ENCODE measurements around the gene KDM2A. TPM values are rescaled to one million over a fixed set of nuclear protein-coding genes. Genes with fewer than 3 reads are reported as not detected.

The KDM2A gene
- total RNA-seq, 2 experiments from 2014 or later = 90.3 to 93.1 TPM

DNA sequence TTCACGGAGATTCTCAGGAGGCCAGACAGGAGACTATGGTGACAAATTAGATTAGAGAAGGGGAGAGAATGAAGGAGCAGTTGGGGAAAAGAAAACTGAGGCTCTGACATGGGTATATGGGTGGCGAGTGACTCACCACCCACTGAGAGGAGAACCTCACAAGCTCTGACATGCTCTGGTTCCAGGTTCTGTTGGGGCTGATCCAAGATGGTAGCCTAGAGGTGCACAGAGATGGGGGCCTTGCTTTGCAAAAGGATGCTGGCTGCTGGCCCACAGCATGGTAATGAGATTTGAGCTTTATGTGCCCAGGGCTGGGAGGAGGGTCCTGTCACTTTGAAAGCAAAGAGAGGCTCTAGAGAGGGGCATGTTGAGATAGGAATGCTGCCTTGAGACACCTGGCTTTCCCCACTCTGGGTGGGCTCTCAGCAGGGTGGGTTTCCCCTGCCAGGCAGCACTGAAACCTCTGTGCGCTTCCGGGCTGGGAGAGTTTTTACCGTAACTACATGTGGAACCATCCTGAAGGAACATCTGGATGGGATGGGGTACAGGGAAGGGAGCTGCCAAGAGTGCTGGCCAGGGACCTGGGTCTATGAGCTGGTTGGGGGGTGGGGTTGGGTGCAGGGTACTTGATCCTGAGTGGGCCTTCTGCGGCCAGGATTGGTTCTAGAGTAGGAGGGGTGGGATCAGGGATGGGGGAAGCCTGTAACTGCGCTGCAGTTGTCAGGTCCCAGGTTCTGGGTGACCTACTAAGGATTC, 146.0 kb downstream of the KDM2A start:
- peak overlapping the region; percentile 52 for H3K4me3 Mint-ChIP-seq
- no peaks in the 10 kb centered on the region for H3K27me3 Mint-ChIP-seq (ENCODE audit: low read depth)
- peak overlapping the region; percentile 73 for H3K27ac Mint-ChIP-seq
- ChIA-PET POLR2A (interaction anchor here (0.7 to 1.7 kb wide), 6 partner anchors 10 to 174 kb away, joined by 3 to 8 read pairs (median 4); partner anchors contain the start of gene POLD4), CTCF (interaction anchor here (0.7 to 4.9 kb wide), 10 partner anchors 12 to 117 kb away, joined by 3 to 116 read pairs (median 22); partner anchors contain the start of genes ANKRD13D and POLD4)
- DNase-seq (no peak), ATAC-seq (no peak)
- no peaks in the 10 kb centered on the region for H3K9me3 Mint-ChIP-seq (ENCODE audit: insufficient read depth)
- peaks cover 66% of the 10 kb centered on the region for H3K4me1 Mint-ChIP-seq (ENCODE audit: low read depth)
- peaks cover 31% of the 10 kb centered on the region for H3K36me3 Mint-ChIP-seq (ENCODE audit: low read depth)

DNA sequence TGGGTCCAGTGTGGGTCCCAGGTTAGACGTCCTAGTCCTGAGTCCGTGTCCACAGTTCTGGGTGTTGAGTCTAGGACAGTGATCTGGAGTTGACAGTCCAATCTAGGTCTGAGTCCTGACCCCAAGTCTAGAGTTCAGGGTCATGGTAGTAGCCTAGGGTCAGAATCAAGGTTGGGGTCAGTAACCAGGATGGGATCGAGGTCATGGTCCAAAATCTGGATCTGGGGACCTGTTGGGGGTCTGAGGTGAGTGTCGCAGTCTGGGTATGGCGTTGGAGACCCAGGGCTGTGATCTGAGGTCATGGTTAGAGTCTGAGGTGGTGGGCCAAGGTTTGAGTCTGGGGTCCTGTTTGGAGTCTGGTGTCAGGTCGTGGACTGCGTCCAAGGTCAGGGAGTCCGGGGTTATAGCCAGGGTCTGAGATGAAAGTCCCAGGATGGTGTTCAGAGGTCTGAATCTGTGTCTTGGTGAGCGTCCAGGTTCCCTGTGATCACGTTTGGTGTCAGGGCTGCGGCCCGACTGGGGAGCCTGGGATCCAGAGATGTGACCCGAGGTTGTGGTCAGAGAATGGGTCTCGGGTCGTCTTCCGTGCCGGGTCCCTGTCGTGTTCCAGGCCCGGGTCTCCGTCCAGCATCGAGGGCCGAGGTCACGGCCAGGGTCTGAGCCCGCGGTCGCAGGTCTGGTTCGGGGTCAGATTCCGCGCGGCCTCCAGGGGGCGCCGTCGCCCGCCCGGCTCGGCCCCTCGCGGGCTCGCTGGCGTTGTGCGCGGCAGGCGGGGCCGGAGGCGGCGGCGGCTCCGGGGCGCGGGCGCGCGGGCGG, 146.8 kb downstream of the KDM2A start:
- peak overlapping the region; percentile 73 for H3K27ac Mint-ChIP-seq
- DNase-seq (peak; percentile 79), ATAC-seq (peak; percentile 46)
- H3K27me3 Mint-ChIP-seq (ENCODE audit: low read depth) = no peaks in the 10 kb centered on the region
- H3K36me3 Mint-ChIP-seq (ENCODE audit: low read depth) = peaks cover 39% of the 10 kb centered on the region
- CTCF ChIA-PET = interaction anchor here (1.0 to 7.4 kb wide), 9 partner anchors 13 to 116 kb away, joined by 3 to 116 read pairs (median 50); partner anchors contain the start of genes ANKRD13D and POLD4
- H3K4me3 Mint-ChIP-seq = peak overlapping the region; percentile 77
- H3K9me3 Mint-ChIP-seq (ENCODE audit: insufficient read depth) = no peaks in the 10 kb centered on the region
- H3K4me1 Mint-ChIP-seq (ENCODE audit: low read depth) = peaks cover 71% of the 10 kb centered on the region
- POLR2A ChIA-PET = interaction anchor here (0.7 to 8.1 kb wide), 5 partner anchors 11 to 173 kb away, joined by 3 to 201 read pairs (median 8); partner anchors contain the start of gene ANKRD13D

DNA sequence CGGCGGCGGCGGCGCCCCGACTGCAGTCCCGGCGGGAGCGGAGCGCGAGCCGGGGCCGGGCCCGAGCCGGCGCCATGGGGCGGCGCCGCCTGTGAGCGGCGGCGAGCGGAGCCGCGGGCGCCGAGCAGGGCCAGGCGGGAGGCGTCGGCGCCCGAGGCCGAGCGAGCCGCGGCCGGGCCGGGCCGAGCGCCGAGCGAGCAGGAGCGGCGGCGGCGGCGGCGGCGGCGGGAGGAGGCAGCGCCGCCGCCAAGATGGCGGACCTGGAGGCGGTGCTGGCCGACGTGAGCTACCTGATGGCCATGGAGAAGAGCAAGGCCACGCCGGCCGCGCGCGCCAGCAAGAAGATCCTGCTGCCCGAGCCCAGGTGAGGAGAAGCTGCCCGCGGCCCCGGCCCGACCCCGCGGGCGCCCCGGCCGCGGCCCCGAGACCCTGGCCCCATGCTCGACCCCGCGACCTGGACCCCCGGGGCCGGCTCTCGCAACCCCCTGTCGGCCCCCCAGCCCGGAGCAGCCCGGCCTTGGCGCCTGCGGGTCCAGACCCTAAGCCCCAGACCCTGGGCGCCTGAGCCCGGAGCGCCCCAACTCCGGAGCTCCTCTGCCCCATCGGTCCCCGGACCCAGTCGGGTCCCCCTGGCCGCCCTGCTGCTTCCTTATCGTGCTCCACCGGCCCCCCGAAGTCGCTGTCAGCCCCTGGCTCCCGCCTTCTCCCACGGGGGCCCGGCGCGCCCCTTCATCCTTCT, 147.6 kb downstream of the KDM2A start, which contains the start of gene GRK2:
GRK2 (plus strand) TSS at position 25 of the 739 bp plus-strand sequence; CDS start at position 252, 227 bp downstream.
- peak within 1 kb of the TSS; percentile 98 for H3K4me3 Mint-ChIP-seq
- ChIA-PET POLR2A (interaction anchor here (0.6 to 8.1 kb wide), 7 partner anchors 10 to 86 kb away, joined by 3 to 201 read pairs (median 16); partner anchors contain the start of genes ANKRD13D and POLD4), CTCF (interaction anchor here (0.9 to 7.4 kb wide), 10 partner anchors 10 to 143 kb away, joined by 3 to 60 read pairs (median 6); partner anchors contain the start of gene ANKRD13D)

DNA sequence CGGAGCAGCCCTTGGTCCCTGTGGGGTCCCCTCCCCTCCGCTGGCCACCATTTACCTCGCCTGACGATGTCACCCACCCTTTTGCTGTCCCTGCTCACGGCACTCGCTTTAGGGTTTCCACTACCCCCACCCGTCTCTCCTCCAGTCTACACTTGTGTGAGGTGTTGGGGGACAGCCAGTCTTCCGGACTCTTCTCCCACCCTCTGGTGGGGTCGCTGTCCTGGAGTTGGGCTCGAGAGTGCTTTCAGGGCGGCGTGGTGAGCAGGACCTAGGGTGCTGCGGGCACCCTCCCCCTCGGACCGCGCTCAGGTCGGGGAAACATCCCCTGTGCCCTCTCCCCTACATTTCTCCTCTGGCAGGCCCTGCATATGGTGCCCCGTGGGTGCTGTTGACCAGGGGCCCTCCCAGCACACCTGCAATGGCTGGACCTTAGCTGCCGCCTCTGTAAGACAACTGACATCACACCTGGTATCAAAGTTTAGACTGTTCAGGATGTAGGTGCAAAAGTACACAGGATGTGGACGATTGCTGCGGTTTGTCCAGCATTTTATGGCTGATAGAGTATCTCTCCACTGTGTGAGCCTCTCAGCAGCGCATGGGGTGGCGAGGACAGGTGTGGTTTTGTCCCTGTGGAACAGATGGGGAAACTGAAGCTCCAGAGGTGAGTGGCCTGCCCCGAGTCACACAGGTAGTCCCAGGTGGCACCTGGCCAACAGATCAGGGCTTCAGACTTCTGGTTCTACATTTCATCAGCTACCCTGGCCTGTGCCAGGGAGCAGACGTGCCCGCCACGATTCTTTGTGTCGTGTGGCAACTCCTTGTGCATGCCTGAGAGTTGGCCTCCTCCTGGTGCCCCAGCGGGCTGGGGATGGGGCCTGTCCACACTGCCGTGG, 148.4 kb downstream of the KDM2A start:
- ATAC-seq (peak; percentile 0), DNase-seq (peak; percentile 71)
- POLR2A ChIA-PET = interaction anchor here (0.6 to 8.1 kb wide), 13 partner anchors 9 to 144 kb away, joined by 3 to 201 read pairs (median 5); partner anchors contain the start of genes ANKRD13D and POLD4
- Mint-ChIP-seq H3K27ac (peak overlapping the region; percentile 99), H3K9me3 (ENCODE audit: insufficient read depth) (no peaks in the 10 kb centered on the region), H3K27me3 (ENCODE audit: low read depth) (no peaks in the 10 kb centered on the region), H3K36me3 (ENCODE audit: low read depth) (peaks cover 55% of the 10 kb centered on the region), H3K4me1 (ENCODE audit: low read depth) (peaks cover 75% of the 10 kb centered on the region), H3K4me3 (peak overlapping the region; percentile 98)
- CTCF ChIA-PET = interaction anchor here (0.7 to 7.4 kb wide), 20 partner anchors 10 to 142 kb away, joined by 3 to 60 read pairs (median 4); partner anchors contain the start of genes ANKRD13D and PPP1CA

More for the DNA sequence above, 147.6 kb downstream of the KDM2A start, which contains the start of gene GRK2:
- Mint-ChIP-seq H3K27me3 (ENCODE audit: low read depth) (no peaks in the 10 kb centered on the region), H3K36me3 (ENCODE audit: low read depth) (peaks cover 47% of the 10 kb centered on the region), H3K27ac (peak within 1 kb of the TSS; percentile 99), H3K9me3 (ENCODE audit: insufficient read depth) (no peaks in the 10 kb centered on the region), H3K4me1 (ENCODE audit: low read depth) (peaks cover 74% of the 10 kb centered on the region)
- ATAC-seq (peak; percentile 21), DNase-seq (peak; percentile 57)

- peaks cover 75% of the 10 kb centered on the region for H3K4me1 Mint-ChIP-seq (ENCODE audit: low read depth)
- H3K27me3 Mint-ChIP-seq (ENCODE audit: low read depth) = no peaks in the 10 kb centered on the region
- ChIA-PET POLR2A (interaction anchor here (0.6 to 8.1 kb wide), 11 partner anchors 9 to 143 kb away, joined by 3 to 201 read pairs (median 6); partner anchors contain the start of genes ANKRD13D and POLD4), CTCF (interaction anchor here (0.7 to 7.4 kb wide), 16 partner anchors 9 to 141 kb away, joined by 3 to 60 read pairs (median 4); partner anchors contain the start of genes ANKRD13D and PPP1CA)
- no peaks in the 10 kb centered on the region for H3K9me3 Mint-ChIP-seq (ENCODE audit: insufficient read depth)
- peaks cover 64% of the 10 kb centered on the region for H3K36me3 Mint-ChIP-seq (ENCODE audit: low read depth)
- peak overlapping the region; percentile 99 for H3K27ac Mint-ChIP-seq
- DNase-seq (peak; percentile 85), ATAC-seq (peak; percentile 18)
- H3K4me3 Mint-ChIP-seq = peak overlapping the region; percentile 98
Observed at GRCh38 chr11:67268081-67268961, 149.3 kb downstream of the KDM2A start.

DNA sequence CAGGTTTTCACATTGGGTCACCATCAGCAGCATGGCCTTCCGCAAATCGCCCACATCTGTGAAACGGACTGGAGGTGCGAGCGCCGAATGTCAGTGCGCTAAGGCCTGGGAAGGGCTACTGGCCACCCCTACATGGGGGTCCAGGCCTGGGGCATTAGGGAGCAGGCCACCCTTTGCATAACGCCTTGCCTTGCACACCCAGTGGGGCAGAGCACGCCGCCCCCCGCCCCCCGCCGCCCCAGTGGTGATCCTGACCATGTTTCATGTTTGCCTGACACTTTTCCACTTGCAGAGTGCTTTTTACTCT, 149.9 kb downstream of the KDM2A start:
- CTCF ChIA-PET = interaction anchor here (1.0 to 7.4 kb wide), 3 partner anchors 20 to 133 kb away, joined by 3 to 60 read pairs (median 9); partner anchors contain the start of genes ANKRD13D and PPP1CA
- Mint-ChIP-seq H3K27ac (peak overlapping the region; percentile 99), H3K9me3 (ENCODE audit: insufficient read depth) (no peaks in the 10 kb centered on the region), H3K36me3 (ENCODE audit: low read depth) (peaks cover 66% of the 10 kb centered on the region), H3K4me1 (ENCODE audit: low read depth) (peaks cover 74% of the 10 kb centered on the region), H3K27me3 (ENCODE audit: low read depth) (no peaks in the 10 kb centered on the region), H3K4me3 (peak overlapping the region; percentile 98)
- ATAC-seq = no peak
- POLR2A ChIA-PET = interaction anchor here (4.3 to 8.1 kb wide), 2 partner anchors 8 to 20 kb away, joined by 50 to 201 read pairs; partner anchors contain the start of gene ANKRD13D
- DNase-seq = no peak

- H3K4me1 Mint-ChIP-seq (ENCODE audit: low read depth) = peaks cover 74% of the 10 kb centered on the region
- H3K27me3 Mint-ChIP-seq (ENCODE audit: low read depth) = no peaks in the 10 kb centered on the region
- peaks cover 72% of the 10 kb centered on the region for H3K36me3 Mint-ChIP-seq (ENCODE audit: low read depth)
- no peaks in the 10 kb centered on the region for H3K9me3 Mint-ChIP-seq (ENCODE audit: insufficient read depth)
- DNase-seq (no peak), ATAC-seq (no peak)
- H3K4me3 Mint-ChIP-seq = peak overlapping the region; percentile 98
- ChIA-PET CTCF (interaction anchor here (0.8 to 7.4 kb wide), 6 partner anchors 10 to 82 kb away, joined by 3 to 60 read pairs (median 10); partner anchors contain the start of gene ANKRD13D), POLR2A (interaction anchor here (0.9 to 8.1 kb wide), 6 partner anchors 7 to 127 kb away, joined by 3 to 201 read pairs (median 16); partner anchors contain the start of genes ANKRD13D and RAD9A)
- H3K27ac Mint-ChIP-seq = peak overlapping the region; percentile 99
Observed at GRCh38 chr11:67269401-67270255, 150.6 kb downstream of the KDM2A start.

DNA sequence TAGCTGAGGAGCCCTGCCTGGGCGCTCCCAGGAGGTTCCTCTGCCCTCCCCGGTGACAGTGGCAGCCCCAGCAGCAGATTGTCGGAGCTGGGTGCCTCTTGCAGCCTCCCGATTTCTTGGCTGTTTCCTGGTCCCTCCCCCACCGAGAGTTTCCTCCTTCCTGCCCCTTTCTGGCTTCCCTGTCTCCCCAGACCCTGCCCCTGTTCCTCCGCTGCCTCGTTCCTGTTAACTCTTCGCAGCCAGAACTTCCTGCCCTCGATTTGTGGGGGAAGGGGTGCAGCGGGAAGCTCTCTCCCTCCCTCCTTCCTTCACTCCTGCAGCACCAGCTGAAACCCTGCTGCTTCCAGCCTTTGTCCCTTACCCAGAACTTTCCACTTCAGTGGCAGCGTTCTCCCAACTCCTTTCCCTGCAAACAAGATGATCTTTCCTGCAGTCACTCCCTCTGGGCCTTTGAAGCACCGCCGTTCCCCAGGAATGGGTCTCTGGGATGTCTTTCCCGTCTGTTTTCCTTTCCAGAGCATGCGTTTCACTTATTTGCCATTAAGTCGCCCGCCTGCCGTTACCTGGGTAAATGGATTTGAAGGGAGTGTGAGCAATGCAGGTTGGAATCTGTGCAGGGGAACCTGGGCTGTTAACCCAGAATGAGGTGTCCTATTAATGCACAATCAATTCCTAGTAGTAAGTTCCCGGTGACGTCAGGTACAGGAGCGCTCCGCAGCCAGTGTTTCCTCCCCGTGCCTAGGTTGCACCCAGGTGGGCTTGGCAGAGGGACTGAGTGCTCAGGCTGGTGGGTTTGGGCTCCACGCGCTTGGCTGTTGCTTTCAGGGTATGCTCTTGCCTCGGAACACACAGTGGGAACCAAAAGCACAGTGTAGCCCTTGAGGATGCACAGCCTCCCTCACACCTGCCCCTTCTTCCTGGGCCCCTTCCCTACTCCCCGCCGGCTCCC, 151.5 kb downstream of the KDM2A start:
- ChIA-PET POLR2A (interaction anchor here (0.6 to 8.1 kb wide), 14 partner anchors 6 to 613 kb away, joined by 3 to 201 read pairs (median 4); partner anchors contain the start of genes ANKRD13D, POLD4 and RAD9A), CTCF (interaction anchor here (1.0 to 7.4 kb wide), 10 partner anchors 9 to 81 kb away, joined by 3 to 60 read pairs (median 8); partner anchors contain the start of gene ANKRD13D)
- no peaks in the 10 kb centered on the region for H3K27me3 Mint-ChIP-seq (ENCODE audit: low read depth)
- H3K9me3 Mint-ChIP-seq (ENCODE audit: insufficient read depth) = no peaks in the 10 kb centered on the region
- H3K36me3 Mint-ChIP-seq (ENCODE audit: low read depth) = peaks cover 79% of the 10 kb centered on the region
- H3K4me1 Mint-ChIP-seq (ENCODE audit: low read depth) = peaks cover 72% of the 10 kb centered on the region
- DNase-seq (no peak), ATAC-seq (no peak)
- peak overlapping the region; percentile 99 for H3K27ac Mint-ChIP-seq
- peak overlapping the region; percentile 98 for H3K4me3 Mint-ChIP-seq

Data from activated CD8-positive, alpha-beta T cell treated with anti-CD3 and anti-CD28 coated beads, Interleukin-2, amount 10 ng/mL, durations not matched to agents 7 days and 5 days (primary cell).